ENCODE measurements around the gene SERPINI2. TPM values are rescaled to one million over a fixed set of nuclear protein-coding genes. Genes with fewer than 3 reads are reported as not detected.

The SERPINI2 gene
- total and polyA plus RNA-seq, 2 donors (not counting 1 experiment from before 2014, with no cell fraction given) = not detected

GRCh38 chr3:167396075-167396474 lies 77.8 kb downstream of the SERPINI2 start:
- H3K27me3 ChIP-seq (ENCODE audit: control insufficient read depth, insufficient read depth, low read length) = no peaks in the 10 kb centered on the region
- no peak for DNase-seq (ENCODE audit: low read depth in 2 of 2)
- no peaks in the 10 kb centered on the region for H4K20me1 ChIP-seq (ENCODE audit: control insufficient read depth, extremely low read depth, insufficient read depth, low read length)
- no peak overlapping the region for H3K4me3 ChIP-seq (replicated peaks in 1 of 4; ENCODE audit: control extremely low read depth in 1 of 4, insufficient read depth in 1 of 4, low read depth in 3 of 4, low read length in 4 of 4)
- TF ChIP-seq EZH2 (IDR thresholded peaks at IDR 0.05; ENCODE audit: low read length, missing control alignments) (no peak), CTCF (conservative IDR thresholded peaks at IDR 0.05 in 1 of 2, IDR thresholded peaks at IDR 0.05 in 1 of 2; ENCODE audit: low read depth in 1 of 2, low read length in 2 of 2) (no peak)
- no peak overlapping the region for H3K27ac ChIP-seq (ENCODE audit: insufficient read depth, low read length)
- no peak overlapping the region for H3K4me2 ChIP-seq (ENCODE audit: extremely low read depth, insufficient read depth, low read length)
- no peaks in the 10 kb centered on the region for H3K9me3 ChIP-seq (ENCODE audit: control insufficient read depth, insufficient read depth, low read depth, low read length)
- no peaks in the 10 kb centered on the region for H3K79me2 ChIP-seq (ENCODE audit: control insufficient read depth, insufficient read depth, low read length)
- no peaks in the 10 kb centered on the region for H3K36me3 ChIP-seq (ENCODE audit: control insufficient read depth, insufficient read depth, low read length)
- no peaks in the 10 kb centered on the region for H3K4me1 ChIP-seq (ENCODE audit: control insufficient read depth, extremely low read depth, insufficient read depth, low read length)
- H2AFZ ChIP-seq (ENCODE audit: low read length) = no peak overlapping the region
- no peak overlapping the region for H3K9ac ChIP-seq (ENCODE audit: insufficient read depth, low read length)

GRCh38 chr3:167394003-167394402 lies 79.8 kb downstream of the SERPINI2 start:
- H3K4me1 ChIP-seq (ENCODE audit: control insufficient read depth, extremely low read depth, insufficient read depth, low read length) = no peaks in the 10 kb centered on the region
- no peaks in the 10 kb centered on the region for H3K27me3 ChIP-seq (ENCODE audit: control insufficient read depth, insufficient read depth, low read length)
- H3K79me2 ChIP-seq (ENCODE audit: control insufficient read depth, insufficient read depth, low read length) = no peaks in the 10 kb centered on the region
- H3K36me3 ChIP-seq (ENCODE audit: control insufficient read depth, insufficient read depth, low read length) = no peaks in the 10 kb centered on the region
- no peak for DNase-seq (ENCODE audit: low read depth in 2 of 2)
- H3K9me3 ChIP-seq (ENCODE audit: control insufficient read depth, insufficient read depth, low read depth, low read length) = no peaks in the 10 kb centered on the region
- H4K20me1 ChIP-seq (ENCODE audit: control insufficient read depth, extremely low read depth, insufficient read depth, low read length) = no peaks in the 10 kb centered on the region
- no peak overlapping the region for H3K4me3 ChIP-seq (replicated peaks in 1 of 4; ENCODE audit: control extremely low read depth in 1 of 4, insufficient read depth in 1 of 4, low read depth in 3 of 4, low read length in 4 of 4)
- H3K4me2 ChIP-seq (ENCODE audit: extremely low read depth, insufficient read depth, low read length) = no peak overlapping the region
- H2AFZ ChIP-seq (ENCODE audit: low read length) = no peak overlapping the region
- H3K9ac ChIP-seq (ENCODE audit: insufficient read depth, low read length) = no peak overlapping the region
- no peak overlapping the region for H3K27ac ChIP-seq (ENCODE audit: insufficient read depth, low read length)
- no peak for TF ChIP-seq EZH2 (IDR thresholded peaks at IDR 0.05; ENCODE audit: low read length, missing control alignments)
- no peak for TF ChIP-seq CTCF (conservative IDR thresholded peaks at IDR 0.05 in 1 of 2, IDR thresholded peaks at IDR 0.05 in 1 of 2; ENCODE audit: low read depth in 1 of 2, low read length in 2 of 2)

Other genes starting within 250 kb of the SERPINI2 start
- 0.17 TPM in 1 of 2 replicates, not detected in the other for gene ZBBX, start 93.7 kb downstream of the SERPINI2 start, total RNA-seq
- gene ZBBX, start 93.7 kb downstream of the SERPINI2 start, polyA plus RNA-seq = not detected in 2 replicates
- gene WDR49, start 179.9 kb upstream of the SERPINI2 start, total RNA-seq = under 0.01 and 0.26 TPM in 2 replicates
- not detected in 2 replicates for gene WDR49, start 179.9 kb upstream of the SERPINI2 start, polyA plus RNA-seq

Data from fibroblast of lung (primary cell).